GM12878 (cell line): ENCODE measurements around the gene FOXJ3. TPM values are rescaled to one million over a fixed set of nuclear protein-coding genes. Genes with fewer than 3 reads are reported as not detected.

Source experiments
- BCL11A ChIP-seq: IDR thresholded peaks from 2 replicates; pipeline ENCODE4 v1.6.1; 2011; ENCODE audit warnings: low read depth, low read length
- BRCA1 ChIP-seq: IDR thresholded peaks from 2 replicates; pipeline ENCODE4 v1.6.1; 2011; ENCODE audit warnings: low read depth, low read length, improper control_type of control experiment
- CHD2 ChIP-seq: IDR thresholded peaks from 2 replicates; pipeline ENCODE4 v1.6.1; 2011; ENCODE audit warnings: low read depth, low read length, improper control_type of control experiment, borderline replicate concordance
- CREM ChIP-seq: IDR thresholded peaks from 2 replicates; pipeline ENCODE4 v1.6.1; 2014; ENCODE audit warnings: antibody characterized with exemption, low read depth
- POLR2AphosphoS5 ChIP-seq: IDR thresholded peaks from 2 replicates; pipeline ENCODE4 v1.6.1; 2011; ENCODE audit warnings: mild to moderate bottlenecking, low read length, inconsistent platforms
- SPI1 ChIP-seq: IDR thresholded peaks from 2 replicates; pipeline ENCODE4 v1.6.1; 2011; ENCODE audit warnings: low read depth, mild to moderate bottlenecking, low read length, moderate library complexity, borderline replicate concordance; ENCODE audit not compliant: insufficient read depth
- ZNF217 ChIP-seq: fragments of 450-650 bp; IDR thresholded peaks from 2 replicates; pipeline ENCODE4 v1.6.1; 2017; ENCODE audit warnings: antibody characterized with exemption, mild to moderate bottlenecking
- ZNF592 ChIP-seq: fragments of 450-650 bp; IDR thresholded peaks from 2 replicates; pipeline ENCODE4 v1.6.1; 2017; ENCODE audit warnings: mild to moderate bottlenecking, moderate library complexity
- polyA plus RNA-seq, 11 experiments: library from polyadenylated mRNA; depleted of rRNA in 4 of 11; unstranded in 6 of 11; stranded (reverse) in 5 of 11; fragments of >200 nt; fragmentation: Nextera tagmentation in 4 of 11; fragmentation: Illumina TruSeq in 1 of 11; extraction: Ambion mirVana in 4 of 11; extraction: Trizol in 1 of 11; gene quantifications; 1 replicate in 1 of 11; 2 replicates in 10 of 11; pipeline versions ENCODE4 v1.2.1 to v1.2.3, GENCODE V29; 2011 to 2016; ENCODE audit warnings: inconsistent platforms in 2 of 11, missing spikeins in 2 of 11, low read depth in 1 of 11
- total RNA-seq, 4 experiments: library from RNA; depleted of rRNA in 3 of 4; stranded (reverse); fragments of >200 nt in 3 of 4; fragmentation: Illumina TruSeq in 1 of 4; extraction: Trizol in 1 of 4; gene quantifications; 2 replicates each; pipeline versions ENCODE4 v1.2.1 to v1.2.3, GENCODE V29; 2013 to 2021
- TF ChIP-seq, protein P1 (sequence below): IDR thresholded peaks from 2 replicates; pipeline ENCODE4 v1.6.1; 2012; ENCODE audit warnings: low read depth, low read length, improper control_type of control experiment
- TF ChIP-seq, protein P2 (sequence below): IDR thresholded peaks from 2 replicates; pipeline ENCODE4 v1.6.1; 2012; ENCODE audit warnings: low read depth, low read length, improper control_type of control experiment
- TF ChIP-seq, protein P3 (sequence below): IDR thresholded peaks from 2 replicates; pipeline ENCODE4 v1.6.1; 2012; ENCODE audit warnings: mild to moderate bottlenecking, low read depth, low read length

Gene FOXJ3
- total and polyA plus RNA-seq, 10 of the 15 experiments (the other 5 are each of a cell fraction or from before 2014, with no cell fraction given), result 9.5 to 54.2 (median 24.7) TPM

- no peak for TF ChIP-seq ZNF592
- TF ChIP-seq, protein P1, sequence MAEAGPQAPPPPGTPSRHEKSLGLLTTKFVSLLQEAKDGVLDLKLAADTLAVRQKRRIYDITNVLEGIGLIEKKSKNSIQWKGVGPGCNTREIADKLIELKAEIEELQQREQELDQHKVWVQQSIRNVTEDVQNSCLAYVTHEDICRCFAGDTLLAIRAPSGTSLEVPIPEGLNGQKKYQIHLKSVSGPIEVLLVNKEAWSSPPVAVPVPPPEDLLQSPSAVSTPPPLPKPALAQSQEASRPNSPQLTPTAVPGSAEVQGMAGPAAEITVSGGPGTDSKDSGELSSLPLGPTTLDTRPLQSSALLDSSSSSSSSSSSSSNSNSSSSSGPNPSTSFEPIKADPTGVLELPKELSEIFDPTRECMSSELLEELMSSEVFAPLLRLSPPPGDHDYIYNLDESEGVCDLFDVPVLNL, result no peak
- no peak for TF ChIP-seq BRCA1
- no peak for TF ChIP-seq ZNF217
- no peak for TF ChIP-seq BCL11A
- TF ChIP-seq, protein P2, sequence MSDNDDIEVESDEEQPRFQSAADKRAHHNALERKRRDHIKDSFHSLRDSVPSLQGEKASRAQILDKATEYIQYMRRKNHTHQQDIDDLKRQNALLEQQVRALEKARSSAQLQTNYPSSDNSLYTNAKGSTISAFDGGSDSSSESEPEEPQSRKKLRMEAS, result no peak
- TF ChIP-seq, protein P3, sequence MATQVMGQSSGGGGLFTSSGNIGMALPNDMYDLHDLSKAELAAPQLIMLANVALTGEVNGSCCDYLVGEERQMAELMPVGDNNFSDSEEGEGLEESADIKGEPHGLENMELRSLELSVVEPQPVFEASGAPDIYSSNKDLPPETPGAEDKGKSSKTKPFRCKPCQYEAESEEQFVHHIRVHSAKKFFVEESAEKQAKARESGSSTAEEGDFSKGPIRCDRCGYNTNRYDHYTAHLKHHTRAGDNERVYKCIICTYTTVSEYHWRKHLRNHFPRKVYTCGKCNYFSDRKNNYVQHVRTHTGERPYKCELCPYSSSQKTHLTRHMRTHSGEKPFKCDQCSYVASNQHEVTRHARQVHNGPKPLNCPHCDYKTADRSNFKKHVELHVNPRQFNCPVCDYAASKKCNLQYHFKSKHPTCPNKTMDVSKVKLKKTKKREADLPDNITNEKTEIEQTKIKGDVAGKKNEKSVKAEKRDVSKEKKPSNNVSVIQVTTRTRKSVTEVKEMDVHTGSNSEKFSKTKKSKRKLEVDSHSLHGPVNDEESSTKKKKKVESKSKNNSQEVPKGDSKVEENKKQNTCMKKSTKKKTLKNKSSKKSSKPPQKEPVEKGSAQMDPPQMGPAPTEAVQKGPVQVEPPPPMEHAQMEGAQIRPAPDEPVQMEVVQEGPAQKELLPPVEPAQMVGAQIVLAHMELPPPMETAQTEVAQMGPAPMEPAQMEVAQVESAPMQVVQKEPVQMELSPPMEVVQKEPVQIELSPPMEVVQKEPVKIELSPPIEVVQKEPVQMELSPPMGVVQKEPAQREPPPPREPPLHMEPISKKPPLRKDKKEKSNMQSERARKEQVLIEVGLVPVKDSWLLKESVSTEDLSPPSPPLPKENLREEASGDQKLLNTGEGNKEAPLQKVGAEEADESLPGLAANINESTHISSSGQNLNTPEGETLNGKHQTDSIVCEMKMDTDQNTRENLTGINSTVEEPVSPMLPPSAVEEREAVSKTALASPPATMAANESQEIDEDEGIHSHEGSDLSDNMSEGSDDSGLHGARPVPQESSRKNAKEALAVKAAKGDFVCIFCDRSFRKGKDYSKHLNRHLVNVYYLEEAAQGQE, result no peak
- no peak for TF ChIP-seq SPI1
- TF ChIP-seq CREM, result no peak
- no peak for TF ChIP-seq CHD2
- no peak for TF ChIP-seq POLR2AphosphoS5
Observed at GRCh38 chr1:42282024-42282579, 52.9 kb downstream of the FOXJ3 start (continued).
